HG03571 (cell line): ENCODE measurements around the gene KLKB1.

ENCODE experiments used
- ATAC-seq: cut with Tn5 transposase; IDR thresholded peaks from one replicate; pipeline ENCODE4 v1.9.1; 2021; ENCODE audit not compliant: unreplicated experiment

The KLKB1 gene

GRCh38 chr4:186227221-186227620 lies at the start of gene KLKB1:
KLKB1 (plus strand) TSS chr4:186227507; CDS start chr4:186228196, 689 bp downstream.
- no peak for ATAC-seq

GRCh38 chr4:186188107-186188506 lies 39.2 kb upstream of the KLKB1 start:
- ATAC-seq, result no peak

GRCh38 chr4:186189656-186190055 lies 37.7 kb upstream of the KLKB1 start:
- ATAC-seq, result no peak

- ATAC-seq, result peak; percentile 29
These were observed 36.6 kb upstream of the KLKB1 start for GRCh38 chr4:186190581-186191199.

GRCh38 chr4:186191200-186192065 lies 35.9 kb upstream of the KLKB1 start, which contains the start of gene CYP4V2:
CYP4V2 (plus strand) TSS chr4:186191567; CDS start chr4:186191824, 257 bp downstream.
- ATAC-seq, result peak; percentile 85

GRCh38 chr4:186192066-186192612 lies 35.2 kb upstream of the KLKB1 start:
- no peak for ATAC-seq

GRCh38 chr4:186193851-186194250 lies 33.5 kb upstream of the KLKB1 start:
- no peak for ATAC-seq

GRCh38 chr4:186196063-186196462 lies 31.2 kb upstream of the KLKB1 start:
- ATAC-seq, result no peak

GRCh38 chr4:186200516-186200915 lies 26.8 kb upstream of the KLKB1 start:
- ATAC-seq, result no peak

GRCh38 chr4:186201010-186201409 lies 26.3 kb upstream of the KLKB1 start:
- ATAC-seq, result no peak

GRCh38 chr4:186201535-186202230 lies 25.6 kb upstream of the KLKB1 start:
- peak; percentile 98 for ATAC-seq

GRCh38 chr4:186202490-186203140 lies 24.7 kb upstream of the KLKB1 start:
- no peak for ATAC-seq

GRCh38 chr4:186203406-186203805 lies 23.9 kb upstream of the KLKB1 start:
- no peak for ATAC-seq

- ATAC-seq, result no peak
These were observed 23.2 kb upstream of the KLKB1 start for GRCh38 chr4:186204103-186204559.

GRCh38 chr4:186204686-186205085 lies 22.6 kb upstream of the KLKB1 start:
- no peak for ATAC-seq

GRCh38 chr4:186205156-186205555 lies 22.2 kb upstream of the KLKB1 start:
- no peak for ATAC-seq

- no peak for ATAC-seq
These were observed 10.8 kb upstream of the KLKB1 start for GRCh38 chr4:186216465-186217024.

GRCh38 chr4:186217733-186218293 lies 9.5 kb upstream of the KLKB1 start:
- no peak for ATAC-seq

- ATAC-seq, result no peak
These were observed 5.7 kb upstream of the KLKB1 start for GRCh38 chr4:186221624-186222023.

GRCh38 chr4:186225848-186226247 lies 1.5 kb upstream of the KLKB1 start:
- ATAC-seq, result no peak
